ENCODE results near the gene PYDC1.
"Not testable (repeated sequence)": the region's sequence is repeated elsewhere in the genome, so short reads cannot be mapped to it uniquely, and the experiment has no call there.

Gene PYDC1

DNA sequence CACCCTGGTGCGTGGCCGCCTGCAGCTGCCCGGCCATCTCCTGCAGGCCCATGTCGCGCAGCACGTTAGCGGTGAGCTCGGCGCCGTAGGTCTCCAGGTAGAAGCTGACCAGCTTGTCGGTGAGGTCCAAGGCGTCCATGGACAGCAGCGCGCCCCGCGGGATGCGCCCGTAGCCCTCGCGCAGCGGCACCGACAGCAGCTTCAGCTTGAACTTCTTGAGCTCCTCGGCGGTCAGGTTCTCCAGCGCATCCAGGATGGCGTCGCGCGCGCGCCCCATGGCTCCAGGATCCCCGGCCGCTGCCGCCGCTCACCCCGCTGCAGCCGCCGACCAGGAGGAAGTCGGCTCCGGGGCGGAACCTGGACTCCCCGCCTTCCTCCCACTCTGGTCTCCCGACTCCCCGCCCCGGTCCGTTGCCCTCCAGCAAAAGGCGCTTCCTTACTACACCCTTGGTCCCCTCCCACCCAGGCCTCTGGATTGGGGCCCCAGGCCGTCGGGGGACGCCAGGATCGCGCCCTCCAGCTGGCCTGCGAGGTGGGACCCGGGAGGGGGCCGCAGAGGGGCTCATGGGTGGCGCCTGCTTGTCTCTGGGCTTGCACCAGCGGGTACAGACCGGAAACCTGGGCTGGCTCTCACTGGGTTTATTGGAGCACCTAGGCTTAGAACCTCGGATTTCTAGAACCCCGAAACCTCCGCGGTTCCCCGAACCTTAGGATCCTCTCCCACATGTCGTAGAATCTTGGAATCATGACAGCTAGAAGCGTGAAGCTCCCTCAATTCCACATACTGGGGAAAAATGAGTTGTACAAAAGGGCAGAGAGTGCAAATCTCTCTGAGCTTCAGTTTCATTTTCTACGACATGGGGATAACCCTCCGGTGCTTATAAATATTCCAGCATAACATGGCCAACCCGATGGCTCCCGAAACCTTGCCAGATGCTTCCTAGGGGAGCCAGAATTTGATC is 14.2 kb downstream of the PYDC1 start, which contains the start of gene PYCARD:
TSS of gene PYCARD (minus strand) at position 347 of the 962 bp plus-strand sequence. CDS start at position 277, 70 bp downstream.
- Histone ChIP-seq H3K9me3 (ENCODE audit: control insufficient read depth, low read length) (no peaks in the 10 kb centered on the region), H3K27me3 (replicated peaks; ENCODE audit: control insufficient read depth, insufficient read depth, low read length) (peaks cover 13% of the 10 kb centered on the region), H3K4me3 (ENCODE audit: low read length) (peak within 1 kb of the TSS; percentile 84), H3K4me1 (ENCODE audit: control insufficient read depth, insufficient read depth, low read length) (peaks cover 28% of the 10 kb centered on the region), H3K9ac (ENCODE audit: low read length) (peak within 1 kb of the TSS; percentile 84), H3K36me3 (ENCODE audit: control insufficient read depth, insufficient read depth, low read length, severe bottlenecking) (peaks cover 7% of the 10 kb centered on the region)
- peak; percentile 54 for DNase-seq (ENCODE audit: low read depth)

DNA sequence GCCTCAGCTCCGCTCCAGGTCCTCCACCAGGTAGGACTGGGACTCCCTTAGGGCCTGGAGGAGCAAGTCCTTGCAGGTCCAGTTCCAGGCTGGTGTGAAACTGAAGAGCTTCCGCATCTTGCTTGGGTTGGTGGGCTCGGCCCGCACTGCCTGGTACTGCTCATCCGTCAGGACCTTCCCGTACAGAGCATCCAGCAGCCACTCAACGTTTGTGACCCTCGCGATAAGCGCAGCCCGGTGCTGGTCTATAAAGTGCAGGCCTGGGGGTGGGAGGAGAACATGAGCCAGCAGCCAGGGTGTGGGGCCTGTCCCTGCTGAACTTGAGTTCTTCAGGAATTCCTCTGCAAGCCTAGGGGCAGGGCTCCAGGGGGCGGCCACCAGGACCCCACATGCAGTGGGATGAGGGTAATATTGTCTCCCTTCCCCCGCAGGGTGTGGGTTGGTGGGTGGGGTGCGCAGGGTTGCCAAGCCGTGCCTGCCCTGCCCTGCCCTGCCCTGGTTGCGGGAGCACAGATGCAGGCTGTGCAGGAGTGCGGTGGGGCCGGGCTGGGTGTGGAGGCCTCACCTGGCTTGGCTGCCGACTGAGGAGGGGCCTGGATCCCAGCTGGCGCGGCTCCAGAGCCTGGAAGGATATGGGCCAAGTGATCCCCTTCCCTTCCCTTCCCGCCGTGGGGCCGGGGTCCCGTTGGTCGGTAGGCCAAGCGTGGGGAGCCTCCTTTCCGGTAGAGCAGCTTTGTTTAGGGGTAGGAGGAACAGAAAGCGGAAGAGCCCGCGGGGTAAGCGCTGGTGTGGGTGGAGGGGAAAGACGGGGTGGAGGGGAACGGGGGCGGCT is 15.1 kb downstream of the PYDC1 start:
- Histone ChIP-seq H3K4me1 (ENCODE audit: control insufficient read depth, insufficient read depth, low read length) (peaks cover 28% of the 10 kb centered on the region), H3K4me3 (ENCODE audit: low read length) (peak overlapping the region; percentile 84), H3K9me3 (ENCODE audit: control insufficient read depth, low read length) (no peaks in the 10 kb centered on the region), H3K9ac (ENCODE audit: low read length) (peak overlapping the region; percentile 84), H3K27me3 (replicated peaks; ENCODE audit: control insufficient read depth, insufficient read depth, low read length) (peaks cover 4% of the 10 kb centered on the region), H3K36me3 (ENCODE audit: control insufficient read depth, insufficient read depth, low read length, severe bottlenecking) (peaks cover 11% of the 10 kb centered on the region)
- DNase-seq (ENCODE audit: low read depth) = no peak

DNA sequence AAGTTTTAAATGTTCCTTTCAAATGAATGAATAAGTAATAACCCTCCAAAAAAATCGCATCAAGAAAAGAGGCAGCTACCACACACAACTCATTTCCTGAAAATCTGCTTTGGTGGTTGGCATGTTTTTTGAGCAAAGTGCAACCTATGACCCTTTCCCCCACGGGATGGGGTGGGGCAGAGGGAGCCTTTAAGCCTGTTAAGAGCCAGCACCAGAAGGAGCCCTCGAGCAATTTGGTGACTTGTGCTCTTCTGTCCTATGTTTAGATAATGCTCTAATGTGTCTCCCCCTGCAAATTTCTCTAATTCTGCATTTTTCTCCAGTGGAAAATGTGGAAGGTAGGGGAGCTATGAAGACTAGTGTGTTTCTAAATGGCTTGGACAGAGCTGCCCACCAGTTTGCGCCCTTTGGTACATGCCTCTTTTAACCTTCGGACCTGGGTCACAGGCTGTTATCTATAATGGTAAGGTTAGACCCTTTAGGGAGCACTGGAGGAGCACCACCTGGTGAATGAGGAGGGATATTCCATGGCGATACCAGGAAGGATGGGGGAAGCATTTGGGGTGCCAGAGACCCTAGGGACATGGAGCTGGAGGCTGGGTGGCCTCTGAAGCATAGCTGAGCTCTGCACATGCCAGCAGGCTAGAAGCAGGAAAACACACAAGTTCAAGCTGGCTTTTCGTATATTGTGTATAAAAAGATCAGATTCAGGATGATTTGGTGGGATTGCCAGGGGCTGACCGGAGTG is 15.9 kb downstream of the PYDC1 start:
- H3K9ac ChIP-seq (ENCODE audit: low read length) = peak overlapping the region; percentile 84
- peak overlapping the region; percentile 84 for H3K4me3 ChIP-seq (ENCODE audit: low read length)
- peaks cover 28% of the 10 kb centered on the region for H3K4me1 ChIP-seq (ENCODE audit: control insufficient read depth, insufficient read depth, low read length)
- peak; percentile 37 for DNase-seq (ENCODE audit: low read depth)
- H3K27me3 ChIP-seq (replicated peaks; ENCODE audit: control insufficient read depth, insufficient read depth, low read length) = no peaks in the 10 kb centered on the region
- peaks cover 19% of the 10 kb centered on the region for H3K36me3 ChIP-seq (ENCODE audit: control insufficient read depth, insufficient read depth, low read length, severe bottlenecking)
- no peaks in the 10 kb centered on the region for H3K9me3 ChIP-seq (ENCODE audit: control insufficient read depth, low read length)

DNA sequence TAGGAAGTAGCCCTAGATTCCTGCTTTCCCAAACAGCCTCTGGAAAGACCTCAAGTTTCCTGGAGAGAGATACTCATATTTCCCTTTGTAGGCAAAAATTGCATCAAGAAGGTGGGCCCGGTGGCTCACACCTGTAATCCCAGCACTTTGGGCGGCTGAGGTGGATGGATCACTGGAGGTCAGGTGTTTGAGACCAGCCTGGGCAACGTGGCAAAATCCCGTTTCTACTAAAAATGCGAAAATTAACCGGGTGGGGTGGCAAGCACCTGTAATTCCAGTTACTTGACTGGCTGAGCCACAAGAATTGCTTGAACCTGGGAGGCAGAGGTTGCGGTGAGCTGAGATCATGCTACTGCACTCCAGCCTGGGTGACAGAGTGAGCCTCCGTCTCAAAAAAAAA is 16.8 kb downstream of the PYDC1 start:
- H3K27me3 ChIP-seq (replicated peaks; ENCODE audit: control insufficient read depth, insufficient read depth, low read length); H3K4me3 ChIP-seq (ENCODE audit: low read length); H3K9me3 ChIP-seq (ENCODE audit: control insufficient read depth, low read length); DNase-seq (ENCODE audit: low read depth); H3K9ac ChIP-seq (ENCODE audit: low read length): not testable (repeated sequence)
- H3K36me3 ChIP-seq (ENCODE audit: control insufficient read depth, insufficient read depth, low read length, severe bottlenecking) = peaks cover 28% of the 10 kb centered on the region
- H3K4me1 ChIP-seq (ENCODE audit: control insufficient read depth, insufficient read depth, low read length) = peaks cover 28% of the 10 kb centered on the region

DNA sequence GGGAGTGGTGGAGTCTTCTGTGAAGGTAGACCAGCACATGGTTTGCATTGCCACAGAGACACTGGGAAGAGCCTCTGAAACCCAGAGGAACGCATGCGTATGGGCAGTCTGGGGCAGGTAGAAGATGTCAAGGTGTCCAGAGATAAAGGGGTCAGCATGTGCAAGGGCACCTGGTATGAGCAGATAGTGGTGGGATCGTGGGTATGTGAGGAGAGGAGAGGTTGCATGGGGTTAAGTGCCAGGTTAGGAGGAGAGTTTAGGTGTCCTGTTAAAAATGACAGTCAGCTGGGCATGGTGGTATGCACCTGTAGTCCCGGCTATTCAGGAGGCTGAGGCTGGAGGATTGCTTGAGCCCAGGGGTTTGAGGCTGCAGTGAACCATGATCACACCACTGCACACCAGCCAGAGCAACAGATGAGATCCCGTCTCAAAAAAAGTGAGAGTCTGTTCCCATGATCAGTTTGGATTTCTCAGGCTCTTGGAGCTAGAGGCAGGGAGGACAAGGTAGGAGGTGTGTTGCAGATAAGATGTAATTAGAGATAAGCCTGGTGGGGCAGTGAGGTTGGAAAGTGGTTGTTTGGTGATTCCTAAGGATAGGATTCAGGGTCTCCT is 17.4 kb downstream of the PYDC1 start:
- Histone ChIP-seq H3K9ac (ENCODE audit: low read length) (no peak overlapping the region), H3K9me3 (ENCODE audit: control insufficient read depth, low read length) (no peaks in the 10 kb centered on the region), H3K36me3 (ENCODE audit: control insufficient read depth, insufficient read depth, low read length, severe bottlenecking) (peaks cover 34% of the 10 kb centered on the region), H3K4me3 (ENCODE audit: low read length) (no peak overlapping the region), H3K27me3 (replicated peaks; ENCODE audit: control insufficient read depth, insufficient read depth, low read length) (no peaks in the 10 kb centered on the region), H3K4me1 (ENCODE audit: control insufficient read depth, insufficient read depth, low read length) (peaks cover 28% of the 10 kb centered on the region)
- DNase-seq (ENCODE audit: low read depth) = no peak

DNA sequence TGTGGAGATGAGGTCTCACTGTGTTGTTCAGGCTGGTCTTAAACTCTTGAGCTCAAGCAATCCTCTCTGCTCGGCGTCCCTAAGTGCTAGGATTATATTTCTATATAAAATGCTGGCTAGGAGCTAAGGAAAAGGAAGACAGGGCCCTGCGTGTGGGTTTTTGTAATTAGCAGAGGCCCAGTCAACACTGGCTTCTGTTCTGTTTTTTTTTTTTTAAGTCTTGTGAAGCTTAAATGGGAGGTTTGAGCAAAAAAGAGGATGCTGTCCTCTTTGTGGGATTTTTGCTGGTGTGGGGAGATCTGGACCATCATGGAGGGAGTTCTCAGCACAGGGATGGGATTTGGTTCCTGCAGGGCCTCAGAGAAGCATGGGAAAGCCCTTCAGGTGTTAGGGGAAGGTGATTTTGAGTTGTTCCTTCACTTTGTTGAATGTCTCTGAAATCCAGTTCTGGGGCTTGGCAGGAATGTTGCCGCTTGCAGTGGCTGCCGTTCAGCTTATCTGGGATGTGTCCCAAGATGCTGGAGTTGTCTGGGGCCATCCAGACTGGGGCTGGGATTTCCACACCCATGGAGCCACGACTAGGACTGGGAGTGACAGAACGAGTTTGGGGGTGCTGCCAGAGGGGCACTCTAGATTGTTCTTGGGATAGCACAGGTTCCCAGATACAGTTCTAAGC is 18.6 kb downstream of the PYDC1 start:
- H3K36me3 ChIP-seq (ENCODE audit: control insufficient read depth, insufficient read depth, low read length, severe bottlenecking) = peaks cover 46% of the 10 kb centered on the region
- H3K4me1 ChIP-seq (ENCODE audit: control insufficient read depth, insufficient read depth, low read length) = peaks cover 28% of the 10 kb centered on the region
- H3K4me3 ChIP-seq (ENCODE audit: low read length) = no peak overlapping the region
- H3K27me3 ChIP-seq (replicated peaks; ENCODE audit: control insufficient read depth, insufficient read depth, low read length) = no peaks in the 10 kb centered on the region
- no peaks in the 10 kb centered on the region for H3K9me3 ChIP-seq (ENCODE audit: control insufficient read depth, low read length)
- no peak for DNase-seq (ENCODE audit: low read depth)
- peak overlapping the region; percentile 16 for H3K9ac ChIP-seq (ENCODE audit: low read length)

DNA sequence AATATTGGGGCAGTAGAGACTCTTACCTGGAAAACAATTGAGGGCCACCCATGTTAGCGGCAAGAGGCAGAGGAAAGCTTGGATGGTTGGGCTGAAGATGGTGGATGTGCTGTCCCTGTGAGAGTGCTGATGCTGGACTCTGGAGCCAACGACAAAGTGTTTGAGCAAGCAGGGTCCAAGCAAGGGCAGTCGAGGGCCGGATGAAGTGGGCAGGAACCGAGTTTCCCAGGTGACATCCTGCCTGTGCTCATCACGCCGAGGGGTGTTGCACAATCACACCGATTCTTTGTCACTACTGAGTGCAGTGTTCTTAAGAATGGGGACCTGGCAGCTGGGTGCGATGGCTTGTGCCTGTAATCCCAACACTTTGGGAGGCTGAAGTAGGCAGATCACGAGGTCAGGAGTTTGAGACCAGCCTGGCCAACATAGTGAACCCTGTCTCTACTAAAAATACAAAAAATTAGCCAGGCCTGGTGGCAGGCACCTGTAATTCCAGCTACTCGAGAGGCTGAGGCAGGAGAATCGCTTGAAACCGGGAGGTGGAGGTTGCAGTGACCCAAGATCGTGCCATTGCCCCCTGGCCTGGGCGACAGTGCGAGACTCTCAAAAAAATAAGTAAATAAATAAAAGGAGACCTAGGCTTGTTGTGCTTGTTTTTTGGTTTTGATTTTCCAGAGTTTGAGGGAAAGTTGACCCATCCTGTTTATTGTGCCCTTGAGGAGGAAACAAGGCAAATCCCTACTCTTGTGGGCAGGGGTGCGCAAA is 20.4 kb downstream of the PYDC1 start:
- no peaks in the 10 kb centered on the region for H3K27me3 ChIP-seq (replicated peaks; ENCODE audit: control insufficient read depth, insufficient read depth, low read length)
- H3K9me3 ChIP-seq (ENCODE audit: control insufficient read depth, low read length) = no peaks in the 10 kb centered on the region
- H3K9ac ChIP-seq (ENCODE audit: low read length) = no peak overlapping the region
- H3K4me1 ChIP-seq (ENCODE audit: control insufficient read depth, insufficient read depth, low read length) = peaks cover 25% of the 10 kb centered on the region
- H3K36me3 ChIP-seq (ENCODE audit: control insufficient read depth, insufficient read depth, low read length, severe bottlenecking) = peaks cover 64% of the 10 kb centered on the region
- no peak for DNase-seq (ENCODE audit: low read depth)
- H3K4me3 ChIP-seq (ENCODE audit: low read length) = no peak overlapping the region

DNA sequence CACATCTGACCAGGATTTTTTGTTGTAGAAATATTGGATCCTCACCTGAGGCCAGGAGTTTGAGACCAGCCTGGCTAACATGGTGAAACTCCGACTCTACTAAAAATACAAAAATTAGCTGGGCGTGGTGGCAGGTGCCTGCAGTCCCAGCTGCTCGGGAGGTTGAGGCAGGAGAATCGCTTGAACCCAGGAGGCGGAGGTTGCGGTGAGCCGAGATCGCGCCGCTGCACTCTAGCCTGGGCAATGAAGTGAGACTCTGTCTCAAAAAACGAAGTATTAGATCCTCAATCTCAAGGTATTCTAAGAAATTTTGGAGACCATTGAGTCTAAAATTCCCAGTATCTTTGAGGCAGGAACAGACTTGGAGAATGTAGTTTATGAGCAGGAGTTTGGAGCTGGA is 21.1 kb downstream of the PYDC1 start:
- Histone ChIP-seq H3K36me3 (ENCODE audit: control insufficient read depth, insufficient read depth, low read length, severe bottlenecking) (peaks cover 71% of the 10 kb centered on the region), H3K4me1 (ENCODE audit: control insufficient read depth, insufficient read depth, low read length) (peaks cover 19% of the 10 kb centered on the region)
- not testable (repeated sequence) for H3K9me3 ChIP-seq (ENCODE audit: control insufficient read depth, low read length); H3K4me3 ChIP-seq (ENCODE audit: low read length); H3K27me3 ChIP-seq (replicated peaks; ENCODE audit: control insufficient read depth, insufficient read depth, low read length); H3K9ac ChIP-seq (ENCODE audit: low read length); DNase-seq (ENCODE audit: low read depth)

DNA sequence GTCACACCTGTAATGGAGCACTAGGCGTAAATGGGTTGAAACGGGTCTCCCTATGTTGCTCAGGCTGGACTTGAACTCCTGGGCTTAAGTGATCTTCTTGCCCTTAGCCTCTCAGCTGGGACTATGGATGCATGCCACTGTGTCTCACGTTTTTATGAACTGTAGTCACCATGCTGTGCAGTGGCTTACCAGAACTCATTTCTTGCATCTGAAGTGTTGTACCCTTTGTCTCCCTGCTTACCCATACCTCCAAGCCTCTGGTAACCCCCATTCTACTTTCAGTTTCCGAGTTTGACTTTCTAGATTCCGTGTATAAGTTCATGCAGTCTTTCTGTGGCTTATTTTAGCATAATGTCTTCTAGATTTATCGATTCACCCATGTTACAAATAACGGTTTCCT is 22.0 kb downstream of the PYDC1 start:
- Histone ChIP-seq H3K36me3 (ENCODE audit: control insufficient read depth, insufficient read depth, low read length, severe bottlenecking) (peaks cover 80% of the 10 kb centered on the region), H3K9me3 (ENCODE audit: control insufficient read depth, low read length) (no peaks in the 10 kb centered on the region), H3K4me3 (ENCODE audit: low read length) (no peak overlapping the region), H3K9ac (ENCODE audit: low read length) (no peak overlapping the region), H3K4me1 (ENCODE audit: control insufficient read depth, insufficient read depth, low read length) (peaks cover 12% of the 10 kb centered on the region), H3K27me3 (replicated peaks; ENCODE audit: control insufficient read depth, insufficient read depth, low read length) (no peaks in the 10 kb centered on the region)
- DNase-seq (ENCODE audit: low read depth) = no peak

DNA sequence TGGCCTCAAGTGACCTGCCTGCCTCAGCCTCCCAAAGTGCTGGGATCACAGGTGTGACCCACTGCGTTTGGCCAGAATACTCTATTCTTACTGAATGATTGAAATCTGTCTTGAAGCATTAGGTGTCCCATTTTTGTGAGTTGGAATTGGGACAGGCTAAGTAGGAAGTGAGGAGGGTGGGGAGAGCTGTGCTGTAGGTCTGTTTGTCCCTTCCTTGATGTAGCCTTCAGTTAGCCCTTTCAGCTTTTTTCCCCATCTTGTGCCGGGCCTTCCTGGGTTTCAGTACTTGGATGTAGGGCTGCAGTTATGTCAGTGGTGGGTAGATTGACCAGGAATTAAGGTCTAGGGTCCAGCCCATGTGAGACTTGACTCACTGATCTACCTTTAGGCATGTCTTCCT is 23.1 kb downstream of the PYDC1 start:
- DNase-seq (ENCODE audit: low read depth) = no peak
- Histone ChIP-seq H3K27me3 (replicated peaks; ENCODE audit: control insufficient read depth, insufficient read depth, low read length) (no peaks in the 10 kb centered on the region), H3K4me1 (ENCODE audit: control insufficient read depth, insufficient read depth, low read length) (peaks cover 12% of the 10 kb centered on the region), H3K4me3 (ENCODE audit: low read length) (no peak overlapping the region), H3K36me3 (ENCODE audit: control insufficient read depth, insufficient read depth, low read length, severe bottlenecking) (peaks cover 83% of the 10 kb centered on the region), H3K9ac (ENCODE audit: low read length) (no peak overlapping the region), H3K9me3 (ENCODE audit: control insufficient read depth, low read length) (no peaks in the 10 kb centered on the region)

Measured in adipocyte (in vitro differentiated cells).